ENCODE measurements around the gene KBTBD13. TPM values are rescaled to one million over a fixed set of nuclear protein-coding genes. Genes with fewer than 3 reads are reported as not detected.
A peak's percentile ranks its signal among the peaks of the same experiment; 100 is the strongest.

The KBTBD13 gene
- total RNA-seq, 4 donors from 2014 or later = not detected

DNA sequence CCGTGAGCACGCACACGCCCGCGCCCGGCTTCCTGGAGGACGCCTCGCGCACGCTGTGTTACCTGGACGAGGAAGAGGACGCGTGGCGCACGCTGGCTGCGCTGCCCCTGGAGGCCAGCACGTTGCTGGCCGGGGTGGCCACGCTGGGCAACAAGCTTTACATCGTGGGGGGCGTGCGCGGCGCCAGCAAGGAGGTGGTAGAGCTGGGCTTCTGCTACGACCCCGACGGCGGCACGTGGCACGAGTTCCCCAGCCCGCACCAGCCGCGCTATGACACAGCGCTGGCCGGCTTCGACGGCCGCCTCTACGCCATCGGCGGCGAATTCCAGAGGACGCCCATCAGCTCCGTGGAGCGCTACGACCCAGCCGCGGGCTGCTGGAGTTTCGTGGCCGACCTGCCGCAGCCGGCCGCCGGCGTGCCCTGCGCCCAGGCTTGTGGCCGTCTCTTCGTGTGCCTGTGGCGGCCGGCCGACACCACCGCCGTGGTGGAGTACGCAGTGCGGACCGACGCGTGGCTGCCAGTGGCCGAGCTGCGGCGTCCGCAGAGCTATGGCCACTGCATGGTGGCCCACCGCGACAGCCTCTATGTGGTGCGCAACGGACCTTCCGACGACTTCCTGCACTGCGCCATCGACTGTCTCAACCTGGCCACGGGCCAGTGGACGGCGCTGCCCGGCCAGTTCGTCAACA is 890 bp downstream of the KBTBD13 start:
- DNase-seq (ENCODE audit: low spot score) (no peak), ATAC-seq (ENCODE audit: low FRiP score) (peak; percentile 19)
- TF ChIP-seq, protein P1, sequence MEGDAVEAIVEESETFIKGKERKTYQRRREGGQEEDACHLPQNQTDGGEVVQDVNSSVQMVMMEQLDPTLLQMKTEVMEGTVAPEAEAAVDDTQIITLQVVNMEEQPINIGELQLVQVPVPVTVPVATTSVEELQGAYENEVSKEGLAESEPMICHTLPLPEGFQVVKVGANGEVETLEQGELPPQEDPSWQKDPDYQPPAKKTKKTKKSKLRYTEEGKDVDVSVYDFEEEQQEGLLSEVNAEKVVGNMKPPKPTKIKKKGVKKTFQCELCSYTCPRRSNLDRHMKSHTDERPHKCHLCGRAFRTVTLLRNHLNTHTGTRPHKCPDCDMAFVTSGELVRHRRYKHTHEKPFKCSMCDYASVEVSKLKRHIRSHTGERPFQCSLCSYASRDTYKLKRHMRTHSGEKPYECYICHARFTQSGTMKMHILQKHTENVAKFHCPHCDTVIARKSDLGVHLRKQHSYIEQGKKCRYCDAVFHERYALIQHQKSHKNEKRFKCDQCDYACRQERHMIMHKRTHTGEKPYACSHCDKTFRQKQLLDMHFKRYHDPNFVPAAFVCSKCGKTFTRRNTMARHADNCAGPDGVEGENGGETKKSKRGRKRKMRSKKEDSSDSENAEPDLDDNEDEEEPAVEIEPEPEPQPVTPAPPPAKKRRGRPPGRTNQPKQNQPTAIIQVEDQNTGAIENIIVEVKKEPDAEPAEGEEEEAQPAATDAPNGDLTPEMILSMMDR (IDR thresholded peaks at IDR 0.05) = no peak

DNA sequence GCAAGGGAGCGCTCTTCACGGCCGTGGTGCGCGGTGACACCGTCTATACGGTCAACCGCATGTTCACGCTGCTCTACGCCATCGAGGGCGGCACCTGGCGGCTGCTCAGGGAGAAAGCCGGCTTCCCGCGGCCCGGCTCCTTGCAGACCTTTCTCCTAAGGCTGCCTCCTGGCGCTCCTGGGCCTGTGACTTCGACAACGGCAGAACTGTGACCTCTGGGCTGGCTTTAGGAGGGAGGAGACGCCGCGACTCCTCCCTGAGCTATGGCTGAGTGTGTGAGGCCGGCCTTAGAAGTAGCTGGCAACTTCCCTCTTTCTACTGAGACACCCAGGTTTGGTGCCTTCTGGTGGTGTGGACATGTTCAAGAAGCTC is 1.4 kb downstream of the KBTBD13 start:
- ATAC-seq (ENCODE audit: low FRiP score) = peak; percentile 22
- DNase-seq (ENCODE audit: low spot score) = no peak
- TF ChIP-seq, protein P1 (IDR thresholded peaks at IDR 0.05) = no peak

DNA sequence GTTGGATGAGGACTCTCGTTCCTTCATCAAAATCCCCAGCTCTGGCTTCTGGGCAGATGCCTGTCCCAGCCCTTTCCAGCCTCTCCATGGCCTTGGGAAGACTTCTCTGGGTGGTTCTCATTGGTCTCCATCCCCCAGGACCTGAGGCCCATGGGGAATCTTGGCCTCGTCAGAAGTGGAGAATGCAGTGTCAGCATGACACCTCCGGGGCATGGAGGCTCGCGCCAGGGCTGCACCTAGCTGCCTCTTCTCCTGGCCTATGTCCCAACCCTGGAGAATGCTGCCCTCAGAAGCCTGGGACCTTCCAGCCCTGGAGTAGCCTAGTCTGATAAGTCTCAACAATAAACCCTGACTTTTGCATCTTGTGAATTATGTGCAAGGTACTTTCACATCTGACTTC is 3.0 kb downstream of the KBTBD13 start:
- TF ChIP-seq, protein P1 (IDR thresholded peaks at IDR 0.05) = no peak
- DNase-seq (ENCODE audit: low spot score) (no peak), ATAC-seq (ENCODE audit: low FRiP score) (no peak)

DNA sequence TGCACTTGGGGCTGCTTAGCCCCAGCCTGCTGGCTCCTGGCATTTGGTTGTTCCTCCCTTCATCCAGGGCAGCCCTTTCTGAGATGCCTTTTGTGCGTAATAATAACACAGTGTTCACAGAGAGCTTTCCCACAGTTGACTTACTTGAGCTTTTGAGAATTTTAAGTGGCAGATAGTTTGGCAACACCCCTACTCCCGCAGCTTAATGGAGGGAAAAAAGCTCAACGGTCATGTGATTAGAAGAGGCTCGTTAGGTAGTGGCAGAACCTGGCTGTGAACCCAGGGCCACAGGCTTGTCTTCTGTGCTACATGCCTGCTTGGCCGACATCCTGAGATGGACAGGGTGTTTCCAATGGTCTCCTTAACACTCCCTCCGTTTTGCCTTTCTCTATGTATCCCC is 4.7 kb downstream of the KBTBD13 start:
- ATAC-seq (ENCODE audit: low FRiP score) = no peak
- TF ChIP-seq, protein P1 (IDR thresholded peaks at IDR 0.05) = no peak
- DNase-seq (ENCODE audit: low spot score) = no peak

DNA sequence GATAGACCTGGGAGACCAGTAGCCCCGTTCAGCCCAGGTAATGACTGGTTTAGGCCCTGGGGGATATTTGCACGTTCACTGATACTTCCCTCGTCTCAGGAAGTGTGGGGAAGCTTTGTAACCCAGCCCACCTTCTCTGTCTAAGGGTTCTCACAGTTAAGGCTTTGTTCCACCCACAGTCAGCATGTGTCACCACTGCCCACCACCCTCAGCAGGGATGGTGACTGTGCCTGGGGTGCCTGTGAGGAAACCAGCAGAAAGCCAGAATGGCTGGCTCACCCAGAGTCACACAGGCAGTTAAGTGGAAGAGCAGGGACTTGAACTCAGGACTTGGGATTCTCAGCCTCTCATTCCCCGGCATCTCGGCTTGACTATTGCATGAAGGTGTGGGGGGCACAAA is 5.2 kb downstream of the KBTBD13 start:
- DNase-seq (ENCODE audit: low spot score) (no peak), ATAC-seq (ENCODE audit: low FRiP score) (no peak)
- TF ChIP-seq, protein P1 (IDR thresholded peaks at IDR 0.05) = no peak

DNA sequence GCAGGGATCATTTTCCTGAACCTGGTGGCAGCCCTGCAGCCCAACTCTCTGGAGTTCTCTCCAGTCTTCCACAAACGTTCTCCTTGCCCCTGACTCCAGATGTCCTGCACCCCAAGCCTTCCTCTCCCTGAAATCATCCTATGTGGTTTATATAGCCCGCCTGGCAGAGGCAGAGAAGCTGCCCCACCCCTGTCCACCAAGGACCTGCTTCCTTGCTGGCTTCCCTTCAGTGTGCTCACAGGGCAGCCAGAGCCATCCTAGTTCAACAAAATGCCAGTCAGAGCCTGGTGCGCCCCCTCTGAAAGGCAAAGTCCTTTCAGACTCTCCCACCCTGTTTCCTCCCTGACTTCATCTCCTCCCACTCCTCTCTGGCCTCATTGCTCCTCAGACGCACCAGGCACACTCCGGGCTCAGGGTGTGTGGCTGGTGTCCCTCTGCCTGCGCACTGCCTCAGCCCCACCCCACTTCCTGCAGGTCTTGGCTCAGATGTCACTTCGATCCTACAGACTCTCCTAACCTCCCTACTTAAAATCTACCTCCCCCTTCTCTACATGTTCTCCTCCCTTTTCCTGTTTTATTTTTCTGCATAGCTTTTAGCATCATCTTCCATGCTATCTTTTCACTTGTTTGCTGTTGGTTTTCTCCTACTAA is 5.9 kb downstream of the KBTBD13 start:
- ATAC-seq (ENCODE audit: low FRiP score) = no peak
- TF ChIP-seq, protein P1 (IDR thresholded peaks at IDR 0.05) = no peak
- DNase-seq (ENCODE audit: low spot score) = no peak

DNA sequence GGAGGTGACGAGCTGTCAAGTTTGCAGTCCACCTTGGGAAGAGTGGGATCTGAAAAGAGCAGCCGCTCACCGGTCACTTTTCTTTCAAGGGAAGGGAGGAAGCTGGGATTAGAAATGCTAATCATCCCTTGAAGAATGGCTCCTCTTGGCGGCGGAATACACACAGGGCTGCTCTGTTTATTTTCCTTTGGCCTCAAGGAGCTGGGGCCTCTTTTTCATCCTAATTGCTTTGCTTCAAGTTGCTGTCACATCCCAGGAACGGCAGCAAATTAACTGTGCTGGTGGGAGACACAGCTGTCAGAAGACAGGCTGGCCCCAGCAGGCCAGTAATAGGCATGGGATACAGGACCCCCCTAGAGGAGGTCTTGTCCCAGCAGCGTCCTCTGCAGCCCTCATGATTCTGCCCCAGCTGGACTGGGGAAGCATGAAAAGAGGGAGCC is 6.7 kb downstream of the KBTBD13 start:
- TF ChIP-seq, protein P1 (IDR thresholded peaks at IDR 0.05) = no peak
- DNase-seq (ENCODE audit: low spot score) (no peak), ATAC-seq (ENCODE audit: low FRiP score) (no peak)
